Adrenal gland (tissue), 12 donors: ENCODE measurements around the gene DNAH11. TPM values are rescaled to one million over a fixed set of nuclear protein-coding genes. Genes with fewer than 3 reads are reported as not detected.

Experiments
- DNase-seq, 7 donors: peaks; one replicate each; pipeline ENCODE4 v3.0.0-alpha.2; 2019 to 2020
- H3K27ac ChIP-seq, 5 donors: fragments of 200-600 bp; sonication (generic) in 4 of 5; 1 replicate in 3 of 5; 2 replicates in 2 of 5; pipeline versions ENCODE4 v1.5.1 to v1.8.0; 2016 to 2020; ENCODE audit warnings: mild to moderate bottlenecking in 1 of 5
- H3K27me3 ChIP-seq: fragments of 200-600 bp; 2 replicates; pipeline ENCODE4 v1.8.0; 2021
- H3K36me3 ChIP-seq, 2 donors: fragments of 200-600 bp; replicated peaks in 1 of 2; 1 replicate in 1 of 2; 2 replicates in 1 of 2; pipeline versions ENCODE4 v1.5.1 to v1.8.0; 2018 to 2022
- H3K4me1 ChIP-seq, 2 donors: fragments of 200-600 bp; replicated peaks in 1 of 2; 1 replicate in 1 of 2; 2 replicates in 1 of 2; pipeline versions ENCODE4 v1.5.1 to v1.8.0; 2018 to 2021
- H3K4me3 ChIP-seq, 4 donors: fragments of 200-600 bp; sonication (generic) in 3 of 4; one replicate each; pipeline ENCODE4 v1.5.1; 2016 to 2018
- H3K9me3 ChIP-seq, 3 donors: fragments of 200-600 bp; sonication (generic) in 1 of 3; replicated peaks in 1 of 3; 1 replicate in 2 of 3; 2 replicates in 1 of 3; pipeline versions ENCODE4 v1.5.1 to v1.8.0; 2016 to 2021
- POLR2A ChIP-seq, 2 donors: fragments of 450-650 bp; IDR thresholded peaks; one replicate each; pipeline ENCODE4 v1.6.1; 2017; ENCODE audit warnings: antibody characterized with exemption in 2 of 2, mild to moderate bottlenecking in 2 of 2, moderate library complexity in 1 of 2
- WGBS, 4 donors: extraction: QIAGEN DNeasy Blood & Tissue Kit in 2 of 4; methylation state at CpG; one replicate each; pipeline versions ENCODE4 v1.1.5 to v1.1.7; 2013 to 2017; 5-methylcytosine and 5-hydroxymethylcytosine counted together
- intact Hi-C, 2 donors: fragments of 100-400 bp; cut with DNase I; formaldehyde crosslinking; loops; one replicate each; pipeline versions ENCODE4 v1.14.1 to v1.15.0; 2022 to 2023
- polyA plus RNA-seq, 3 donors: library from polyadenylated mRNA; stranded (reverse); fragments of 200-250 nt in 2 of 3; fragments of 350-450 nt in 1 of 3; fragmentation: Illumina TruSeq in 1 of 3; extraction: RNeasy Lipid Tissue Mini Kit (QIAGEN cat#74804) in 1 of 3; gene quantifications; one replicate each; pipeline ENCODE4 v1.2.3, GENCODE V29; 2013 to 2014
- total RNA-seq, 9 donors: library from RNA; depleted of rRNA in 4 of 9; stranded (reverse); fragments of >200 nt in 4 of 9; fragments of 120-200 nt in 1 of 9; fragmentation: NEBNext Ultra II Directional in 1 of 9; extraction: Animal tissue kit (Norgen Biotek cat#: 25700) in 1 of 9; gene quantifications; one replicate each; pipeline versions ENCODE4 v1.1.0 to v1.2.4, GENCODE V29; 2013 to 2023
- TF ChIP-seq, protein P1 (sequence below), 6 experiments: fragments of 450-650 bp in 4 of 6; fragments of 200-600 bp in 2 of 6; sonication (generic) in 1 of 6; IDR thresholded peaks; 1 replicate in 5 of 6; 2 replicates in 1 of 6; pipeline versions ENCODE4 v1.5.1 to v1.8.0; 2016 to 2021; ENCODE audit warnings: antibody characterized with exemption in 6 of 6, mild to moderate bottlenecking in 2 of 6, moderate library complexity in 1 of 6
- donor health status: healthy with polysubstance abuse.
- donor health status: Bipolar disorder and iron deficiency.
- donor health status: DM: yes; HTN: yes; CAD: no.
- donor health status: DM: no; HTN: no; CAD: no.
- donor health status: DM: no; HTN: no; CAD: no.
- donor health status: DM: yes; HTN: yes; CAD: no.

DNAH11 gene
- total and polyA plus RNA-seq, 12 donors: 5.1 to 77.7 (median 23.1) TPM

DNA sequence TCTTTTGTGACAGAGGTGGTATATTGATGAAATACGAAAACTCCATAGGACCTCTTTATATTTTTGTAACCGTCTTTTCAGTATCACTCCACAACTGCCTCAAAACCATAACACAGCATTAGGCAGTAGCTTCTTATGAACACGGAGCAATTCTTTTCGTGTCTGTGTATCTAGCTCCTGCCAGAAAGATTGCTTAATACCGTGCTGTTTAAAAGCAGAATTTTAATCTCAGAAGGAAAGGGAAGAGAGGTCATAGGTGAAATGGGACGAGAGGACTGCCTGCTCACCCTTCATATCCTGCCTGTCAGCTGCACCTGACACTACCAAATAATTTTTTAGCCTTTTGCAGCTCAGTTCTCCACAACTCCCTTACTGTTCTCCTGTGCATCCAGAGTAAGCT lies 200.7 kb downstream of the DNAH11 start:
- intact Hi-C loops: no loop called here
- WGBS, 4 donors: 61 to 72% (median 70%) methylated on average over 6 of the region's 6 CpGs
- Histone ChIP-seq H3K9me3 (no peaks in the 10 kb centered on the region), H3K36me3 (no peaks in the 10 kb centered on the region), H3K4me1 (no peaks in the 10 kb centered on the region), H3K27ac (no peak overlapping the region), H3K27me3 (no peaks in the 10 kb centered on the region), H3K4me3 (no peak overlapping the region)
- TF ChIP-seq POLR2A (IDR thresholded peaks at IDR 0.05): no peak
- TF ChIP-seq, protein P1, sequence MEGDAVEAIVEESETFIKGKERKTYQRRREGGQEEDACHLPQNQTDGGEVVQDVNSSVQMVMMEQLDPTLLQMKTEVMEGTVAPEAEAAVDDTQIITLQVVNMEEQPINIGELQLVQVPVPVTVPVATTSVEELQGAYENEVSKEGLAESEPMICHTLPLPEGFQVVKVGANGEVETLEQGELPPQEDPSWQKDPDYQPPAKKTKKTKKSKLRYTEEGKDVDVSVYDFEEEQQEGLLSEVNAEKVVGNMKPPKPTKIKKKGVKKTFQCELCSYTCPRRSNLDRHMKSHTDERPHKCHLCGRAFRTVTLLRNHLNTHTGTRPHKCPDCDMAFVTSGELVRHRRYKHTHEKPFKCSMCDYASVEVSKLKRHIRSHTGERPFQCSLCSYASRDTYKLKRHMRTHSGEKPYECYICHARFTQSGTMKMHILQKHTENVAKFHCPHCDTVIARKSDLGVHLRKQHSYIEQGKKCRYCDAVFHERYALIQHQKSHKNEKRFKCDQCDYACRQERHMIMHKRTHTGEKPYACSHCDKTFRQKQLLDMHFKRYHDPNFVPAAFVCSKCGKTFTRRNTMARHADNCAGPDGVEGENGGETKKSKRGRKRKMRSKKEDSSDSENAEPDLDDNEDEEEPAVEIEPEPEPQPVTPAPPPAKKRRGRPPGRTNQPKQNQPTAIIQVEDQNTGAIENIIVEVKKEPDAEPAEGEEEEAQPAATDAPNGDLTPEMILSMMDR (IDR thresholded peaks at IDR 0.05): no peak
- no peak for DNase-seq

DNA sequence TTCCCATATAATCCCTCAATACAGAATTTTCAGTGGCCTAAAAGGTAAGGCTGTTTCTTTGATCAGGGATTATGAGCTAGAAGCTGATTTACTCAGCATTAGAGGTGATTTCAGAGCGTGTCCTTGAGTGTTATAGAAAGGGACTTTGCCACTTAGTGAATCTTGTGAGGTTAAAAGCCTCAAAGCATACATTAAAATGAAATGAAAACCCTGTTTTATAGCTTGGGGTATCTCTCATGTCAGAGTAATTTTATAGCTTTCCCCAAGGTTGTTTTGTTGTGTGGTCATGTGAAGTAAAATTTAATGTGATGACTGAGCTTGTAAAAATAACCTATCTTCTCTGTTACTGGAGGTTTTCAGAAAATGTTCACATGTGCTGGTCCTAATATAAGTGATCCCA lies 204.1 kb downstream of the DNAH11 start:
- no peak for TF ChIP-seq POLR2A (IDR thresholded peaks at IDR 0.05)
- TF ChIP-seq, protein P1 (IDR thresholded peaks at IDR 0.05): no peak
- H3K27me3 ChIP-seq: no peaks in the 10 kb centered on the region
- WGBS, 4 donors: 80 to 94% (median 87%) methylated on average over 1 of the region's 1 CpG
- H3K27ac ChIP-seq: no peak overlapping the region
- no peaks in the 10 kb centered on the region for H3K36me3 ChIP-seq
- no peak overlapping the region for H3K4me3 ChIP-seq
- no peaks in the 10 kb centered on the region for H3K4me1 ChIP-seq
- H3K9me3 ChIP-seq: no peaks in the 10 kb centered on the region
- DNase-seq: no peak
- intact Hi-C loops: no loop called here

DNA sequence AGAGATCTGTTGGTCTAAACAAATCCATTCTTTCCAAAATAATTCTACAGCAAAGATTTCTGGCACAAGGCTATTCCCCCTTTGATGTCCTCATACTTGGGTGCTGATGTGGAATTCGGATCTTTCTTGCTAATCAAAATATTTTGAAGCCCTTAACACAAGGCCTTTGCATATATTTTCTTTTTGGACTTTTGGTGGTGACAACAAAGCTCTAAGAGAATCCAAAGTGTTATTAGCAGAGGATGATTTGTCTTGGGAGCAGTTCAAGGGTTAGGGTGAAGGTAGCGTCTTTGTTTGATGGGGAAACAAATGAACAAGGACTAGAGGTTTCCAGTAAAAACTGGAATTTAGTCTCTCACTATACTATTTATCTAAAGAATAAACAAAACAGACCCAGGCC lies 205.0 kb downstream of the DNAH11 start:
- Histone ChIP-seq H3K27ac (no peak overlapping the region), H3K9me3 (no peaks in the 10 kb centered on the region), H3K4me1 (no peaks in the 10 kb centered on the region), H3K27me3 (no peaks in the 10 kb centered on the region), H3K4me3 (no peak overlapping the region), H3K36me3 (no peaks in the 10 kb centered on the region)
- WGBS, 4 donors: 54 to 65% (median 58%) methylated on average over 2 of the region's 2 CpGs
- TF ChIP-seq, protein P1 (IDR thresholded peaks at IDR 0.05): no peak
- TF ChIP-seq POLR2A (IDR thresholded peaks at IDR 0.05): no peak
- intact Hi-C loops: no loop called here
- DNase-seq: no peak

DNA sequence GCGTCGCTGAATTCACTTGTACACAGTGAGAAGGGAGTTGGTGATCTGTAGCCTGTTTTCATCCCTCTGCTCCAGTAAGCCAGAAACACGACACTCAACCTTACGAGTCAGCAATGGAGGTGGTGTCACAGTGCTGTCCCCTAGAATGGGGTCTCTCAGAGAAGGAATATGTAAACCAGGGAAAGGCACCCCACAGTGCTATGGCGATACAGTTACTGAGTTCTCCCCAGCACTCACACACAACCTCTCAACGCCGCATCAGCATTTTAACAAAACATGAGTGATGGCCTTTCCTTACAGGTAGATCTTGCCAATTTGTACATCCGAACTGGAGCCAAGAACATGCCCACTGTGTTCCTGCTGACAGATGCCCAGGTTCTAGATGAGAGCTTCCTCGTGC lies 206.5 kb downstream of the DNAH11 start:
- Histone ChIP-seq H3K27ac (no peak overlapping the region), H3K36me3 (no peaks in the 10 kb centered on the region), H3K9me3 (no peaks in the 10 kb centered on the region), H3K4me1 (no peaks in the 10 kb centered on the region), H3K4me3 (no peak overlapping the region), H3K27me3 (no peaks in the 10 kb centered on the region)
- intact Hi-C loops: no loop called here
- DNase-seq: no peak
- 89 to 91% (median 90%) methylated on average over 9 of the region's 9 CpGs for WGBS, 4 donors
- no peak for TF ChIP-seq POLR2A (IDR thresholded peaks at IDR 0.05)
- TF ChIP-seq, protein P1 (IDR thresholded peaks at IDR 0.05): no peak
